Aorta (tissue), 5 donors: ENCODE results near the gene ESR2. TPM values are rescaled to one million over a fixed set of nuclear protein-coding genes. Genes with fewer than 3 reads are reported as not detected.
"Not testable (repeated sequence)": the region's sequence is repeated elsewhere in the genome, so short reads cannot be mapped to it uniquely, and the experiment has no call there.

ENCODE experiments used
- ATAC-seq: fragments of 200-7000 bp; cut with Tn5 transposase; one replicate; pipeline ENCODE4 v1.9.1; 2022; ENCODE audit warnings: moderate library complexity; ENCODE audit not compliant: low FRiP score
- DNase-seq, 2 donors: peaks; one replicate each; pipeline ENCODE4 v3.0.0-alpha.2; 2020
- H3K27ac ChIP-seq, 2 donors: one replicate each; pipeline ENCODE4 v1.5.1; 2013; ENCODE audit warnings: low read length in 2 of 2, mild to moderate bottlenecking in 2 of 2, moderate library complexity in 2 of 2, control low read depth in 1 of 2, inconsistent platforms in 1 of 2, low read depth in 1 of 2
- H3K27me3 ChIP-seq, 2 donors: one replicate each; pipeline ENCODE4 v1.6.1; 2013; ENCODE audit warnings: control low read depth in 1 of 2, low read length in 1 of 2, mild to moderate bottlenecking in 1 of 2, moderate library complexity in 1 of 2; ENCODE audit not compliant: insufficient read depth in 2 of 2, control insufficient read depth in 1 of 2
- H3K36me3 ChIP-seq, 2 donors: one replicate each; pipeline ENCODE4 v1.6.1; 2013; ENCODE audit warnings: control low read depth in 1 of 2, low read length in 1 of 2, mild to moderate bottlenecking in 1 of 2; ENCODE audit not compliant: insufficient read depth in 2 of 2, control insufficient read depth in 1 of 2
- H3K4me1 ChIP-seq, 2 donors: one replicate each; pipeline ENCODE4 v1.6.1; 2013; ENCODE audit warnings: low read length in 2 of 2, control low read depth in 1 of 2, mild to moderate bottlenecking in 1 of 2, moderate library complexity in 1 of 2; ENCODE audit not compliant: insufficient read depth in 2 of 2, control insufficient read depth in 1 of 2
- H3K4me3 ChIP-seq, 2 donors: one replicate each; pipeline ENCODE4 v1.5.1; 2013; ENCODE audit warnings: low read length in 2 of 2, control low read depth in 1 of 2, mild to moderate bottlenecking in 1 of 2
- H3K9me3 ChIP-seq: one replicate; pipeline ENCODE4 v1.6.1; 2013; ENCODE audit warnings: mild to moderate bottlenecking, low read length; ENCODE audit not compliant: control insufficient read depth
- WGBS, 2 donors: extraction: QIAGEN DNeasy Blood & Tissue Kit; methylation state at CpG; one replicate each; pipeline ENCODE4 v1.1.7; 2013; 5-methylcytosine and 5-hydroxymethylcytosine counted together
- intact Hi-C, 2 donors: fragments of 100-400 bp; cut with DNase I; formaldehyde crosslinking; loops; one replicate each; pipeline versions ENCODE4 v1.14.2 to v1.15.0; 2022
- polyA plus RNA-seq, 2 donors: library from polyadenylated mRNA; stranded (reverse); fragments of 200-250 nt; gene quantifications; one replicate each; pipeline ENCODE4 v1.2.3, GENCODE V29; 2013
- total RNA-seq, 2 donors: library from RNA; stranded (reverse); fragmentation: NEBNext Ultra II Directional; extraction: Animal tissue kit (Norgen Biotek cat#: 25700); gene quantifications; one replicate each; pipeline ENCODE4 v1.2.1, GENCODE V29; 2021
- donor health status: healthy with polysubstance abuse.
- donor health status: Bipolar disorder and iron deficiency.
- donor health status: DM: no; HTN: no; CAD: no.
- donor health status: DM: no; HTN: no; CAD: no.
- donor health status: DM: yes; HTN: yes; CAD: no.

Gene ESR2
- total and polyA plus RNA-seq, 4 donors: 0.10 to 0.27 TPM; not detected in 2

GRCh38 chr14:64060648-64061096 lies 233.5 kb downstream of the ESR2 start:
- 85 to 88% methylated on average over 5 of the region's 5 CpGs for WGBS, 2 donors

DNA sequence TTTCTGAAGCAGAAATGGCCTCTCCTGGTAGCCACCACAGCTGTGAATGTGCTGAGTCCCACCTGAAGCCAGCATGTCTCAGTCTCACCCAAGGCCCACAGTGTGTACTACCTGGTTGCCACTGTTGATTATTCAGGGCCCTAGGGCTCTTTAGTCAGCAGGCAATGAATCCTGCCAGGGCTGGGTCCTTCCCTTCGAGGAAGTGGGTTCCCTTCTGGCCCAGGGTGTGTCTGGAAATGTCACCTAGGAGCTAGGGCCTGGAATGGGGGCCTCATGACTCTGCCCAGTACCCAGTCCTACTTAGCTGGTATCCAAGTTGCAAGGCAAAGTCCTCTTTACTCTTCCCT lies 234.0 kb downstream of the ESR2 start:
- Histone ChIP-seq H3K9me3 (no peaks in the 10 kb centered on the region), H3K27ac (no peak overlapping the region), H3K27me3 (no peaks in the 10 kb centered on the region), H3K4me3 (no peak overlapping the region), H3K4me1 (no peaks in the 10 kb centered on the region), H3K36me3 (no peaks in the 10 kb centered on the region)
- 89 to 91% methylated on average over 1 of the region's 1 CpG for WGBS, 2 donors
- intact Hi-C loops: no loop called here
- ATAC-seq (no peak), DNase-seq (no peak)

More at GRCh38 chr14:64060648-64061096, 233.5 kb downstream of the ESR2 start:
- intact Hi-C loops: no loop called here
- Histone ChIP-seq H3K4me3 (no peak overlapping the region), H3K27me3 (no peaks in the 10 kb centered on the region), H3K9me3 (no peaks in the 10 kb centered on the region), H3K27ac (no peak overlapping the region), H3K36me3 (no peaks in the 10 kb centered on the region), H3K4me1 (no peaks in the 10 kb centered on the region)
- DNase-seq (no peak), ATAC-seq (no peak)

DNA sequence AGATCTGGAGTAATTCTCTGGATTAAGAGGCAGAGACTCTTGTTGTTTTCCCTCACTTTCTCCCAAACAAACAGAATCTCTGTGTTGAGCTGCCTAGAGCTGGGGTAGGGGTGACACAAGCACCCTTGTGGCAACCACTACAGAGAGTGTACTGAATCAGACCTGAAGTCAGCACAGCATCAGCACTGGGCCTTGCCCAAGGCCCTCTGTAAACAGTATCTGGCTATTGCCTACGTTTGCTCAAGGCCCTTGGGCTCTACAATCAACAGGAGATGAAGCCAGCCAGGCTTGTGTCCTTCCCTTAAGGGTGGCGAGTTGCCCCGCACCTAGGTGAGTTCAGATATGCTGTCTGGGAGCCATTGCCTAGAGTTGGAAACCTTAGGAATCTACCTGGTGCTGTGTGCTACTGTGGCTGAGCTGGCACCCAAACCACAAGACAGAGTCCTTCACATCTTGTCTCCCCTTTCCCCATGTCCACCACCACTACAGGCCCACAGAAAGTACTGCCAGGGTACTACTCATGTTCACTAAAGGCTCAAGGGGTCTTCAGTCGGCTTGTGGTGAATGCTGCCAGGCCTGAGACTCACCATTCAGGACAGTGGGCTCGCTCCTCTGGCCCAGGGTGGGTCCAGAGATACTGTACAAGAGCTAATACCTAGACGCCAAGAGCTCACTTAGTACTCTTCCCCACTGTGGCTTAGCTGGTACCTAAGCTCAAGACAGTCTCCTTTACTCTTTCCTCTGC lies 234.5 kb downstream of the ESR2 start:
- WGBS, 2 donors: 93 to 95% methylated on average over 6 of the region's 6 CpGs
- intact Hi-C loops: no loop called here

GRCh38 chr14:64053694-64054669 lies 240.2 kb downstream of the ESR2 start:
- Histone ChIP-seq H3K4me1 (no peaks in the 10 kb centered on the region), H3K36me3 (peaks cover 0 to 5% of the 10 kb centered on the region in 2 donors), H3K9me3 (no peaks in the 10 kb centered on the region), H3K27ac (peak overlapping the region; percentile 76 to 82), H3K4me3 (no peak overlapping the region), H3K27me3 (no peaks in the 10 kb centered on the region)
- intact Hi-C loops: loop anchor here (5.0 kb wide), 1 partner anchor 63 kb away; no protein-coding TSS in a partner anchor
- ATAC-seq (peak; percentile 56), DNase-seq (no peak)
- WGBS, 2 donors: 35 to 36% methylated on average over 10 of the region's 10 CpGs

More for the DNA sequence above, 234.5 kb downstream of the ESR2 start:
- ATAC-seq (peak; percentile 29), DNase-seq (no peak)
- no peak overlapping the region for H3K4me3 ChIP-seq
- no peak overlapping the region for H3K27ac ChIP-seq
- H3K4me1 ChIP-seq: no peaks in the 10 kb centered on the region
- no peaks in the 10 kb centered on the region for H3K36me3 ChIP-seq
- H3K27me3 ChIP-seq: no peaks in the 10 kb centered on the region
- H3K9me3 ChIP-seq: no peaks in the 10 kb centered on the region

DNA sequence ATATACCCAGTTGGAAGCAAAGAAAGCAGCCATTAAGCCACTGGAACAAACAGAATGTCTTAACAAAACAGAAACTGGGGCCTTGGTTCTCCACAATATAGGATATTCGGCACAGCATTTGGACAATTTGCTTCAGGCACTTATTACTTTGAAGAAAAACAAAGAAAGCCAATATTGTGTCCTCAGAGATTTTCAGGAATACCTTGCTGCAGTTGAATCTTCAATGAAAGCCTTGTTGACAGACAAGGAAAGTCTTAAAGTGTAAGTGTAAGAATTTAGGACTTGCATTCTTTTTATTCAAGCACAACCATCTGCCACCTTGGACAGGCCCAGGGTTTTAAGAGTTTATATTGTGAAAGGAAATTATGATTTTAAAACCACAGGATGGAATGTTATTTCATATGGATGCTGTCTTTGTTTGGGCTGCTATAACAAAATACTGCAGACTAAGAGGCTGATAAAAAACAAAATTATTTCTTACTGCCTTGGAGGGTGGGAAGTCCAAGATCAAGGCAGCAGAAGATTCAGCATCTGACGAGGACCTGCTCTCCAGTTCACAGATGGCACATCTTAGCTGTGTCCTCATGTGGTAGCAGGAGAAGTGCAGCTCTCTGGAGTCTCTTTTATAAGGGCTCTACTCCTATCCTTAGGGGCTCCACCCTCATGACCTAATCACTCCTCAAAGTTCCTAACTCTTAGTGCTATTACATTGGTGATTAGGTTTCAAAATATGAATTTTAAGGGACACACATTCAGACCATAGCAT lies 244.4 kb downstream of the ESR2 start:
- Histone ChIP-seq H3K4me3 (no peak overlapping the region), H3K36me3 (peaks cover 0 to 5% of the 10 kb centered on the region in 2 donors), H3K4me1 (no peaks in the 10 kb centered on the region), H3K27ac (no peak overlapping the region), H3K9me3 (no peaks in the 10 kb centered on the region), H3K27me3 (no peaks in the 10 kb centered on the region)
- WGBS, 2 donors: 86 to 90% methylated on average over 2 of the region's 2 CpGs
- DNase-seq (no peak), ATAC-seq (no peak)
- intact Hi-C loops: loop anchor here (5.0 to 10.0 kb wide), 2 partner anchors 68 to 245 kb away; partner anchors contain the start of gene ESR2 (in 1 of the 2)

DNA sequence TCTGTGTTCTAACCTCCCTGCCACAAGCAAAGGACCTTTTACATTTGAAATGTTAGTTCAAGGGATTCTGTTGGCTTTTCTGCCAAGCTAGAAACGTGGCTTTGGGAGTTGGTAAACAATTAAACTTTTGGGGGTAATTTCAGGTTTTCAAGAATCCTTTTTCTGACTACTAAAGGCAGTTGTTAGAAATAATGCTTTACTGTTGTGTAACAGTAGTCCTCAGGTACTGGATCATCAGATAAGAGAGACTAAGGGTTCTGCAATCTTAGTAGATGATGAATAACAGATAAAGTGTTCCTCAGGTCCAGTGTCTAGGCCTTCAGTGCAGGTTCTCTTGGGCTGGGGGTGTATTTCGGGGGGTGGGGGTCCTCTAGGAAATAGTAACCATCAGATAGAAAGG lies 249.1 kb downstream of the ESR2 start:
- Histone ChIP-seq H3K4me1 (no peaks in the 10 kb centered on the region), H3K36me3 (no peaks in the 10 kb centered on the region), H3K4me3 (no peak overlapping the region), H3K27me3 (no peaks in the 10 kb centered on the region), H3K27ac (no peak overlapping the region), H3K9me3 (no peaks in the 10 kb centered on the region)
- DNase-seq (no peak), ATAC-seq (no peak)
- intact Hi-C loops: loop anchor here in 1 of 2 donors (10.0 kb wide), 1 partner anchor 250 kb away; the partner anchor contains the start of gene ESR2
- 69 to 70% methylated on average over 2 of the region's 2 CpGs for WGBS, 2 donors

- H3K27ac ChIP-seq, H3K27me3 ChIP-seq, ATAC-seq, H3K4me3 ChIP-seq, DNase-seq, H3K4me1 ChIP-seq, H3K9me3 ChIP-seq, H3K36me3 ChIP-seq: not testable (repeated sequence)
- 96 to 97% methylated on average over 6 of the region's 6 CpGs for WGBS, 2 donors
- intact Hi-C loops: loop anchor here in 1 of 2 donors (10.0 kb wide), 1 partner anchor 252 kb away; the partner anchor contains the start of gene ESR2
These were observed 250.9 kb downstream of the ESR2 start for GRCh38 chr14:64043296-64043695.

- Histone ChIP-seq H3K27ac (no peak overlapping the region), H3K9me3 (no peaks in the 10 kb centered on the region), H3K4me3 (no peak overlapping the region), H3K36me3 (peaks cover 0 to 2% of the 10 kb centered on the region in 2 donors), H3K27me3 (no peaks in the 10 kb centered on the region), H3K4me1 (peaks cover 0 to 3% of the 10 kb centered on the region in 2 donors)
- DNase-seq (no peak), ATAC-seq (no peak)
- WGBS, 2 donors: 52 to 55% methylated on average over 2 of the region's 2 CpGs
- intact Hi-C loops: loop anchor here in 1 of 2 donors (10.0 kb wide), 1 partner anchor 255 kb away; the partner anchor contains the start of gene ESR2
These were observed 254.1 kb downstream of the ESR2 start for GRCh38 chr14:64040044-64040443.
